Measurements from ENCODE around the gene LRP1B. TPM values are rescaled to one million over a fixed set of nuclear protein-coding genes. Genes with fewer than 3 reads are reported as not detected.
"Not testable (repeated sequence)": the region's sequence is repeated elsewhere in the genome, so short reads cannot be mapped to it uniquely, and the experiment has no call there.

Gene LRP1B
- total RNA-seq, 1 donor from 2014 or later = 8.8 TPM

DNA sequence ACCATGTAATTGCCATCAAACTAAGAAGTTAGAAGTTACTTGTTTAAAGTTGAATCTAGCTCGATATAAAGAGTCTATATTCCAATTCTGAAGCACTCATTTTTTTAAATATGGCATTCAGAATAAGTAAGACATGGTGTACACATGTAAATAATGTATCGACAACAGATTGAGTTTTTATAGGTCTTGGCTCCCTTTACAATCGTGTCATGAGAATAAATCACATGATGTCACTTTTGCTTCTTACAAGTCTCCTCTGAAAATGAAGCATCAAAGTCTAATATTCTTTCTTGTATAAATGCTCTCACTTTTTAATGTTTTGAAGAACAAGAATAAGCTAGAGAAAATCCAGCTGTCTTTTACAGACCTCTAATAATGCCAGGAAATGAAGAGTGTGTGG, 33.1 kb downstream of the LRP1B start:
- no peak for TF ChIP-seq POLR2A (IDR thresholded peaks at IDR 0.05)
- TF ChIP-seq, protein P1, sequence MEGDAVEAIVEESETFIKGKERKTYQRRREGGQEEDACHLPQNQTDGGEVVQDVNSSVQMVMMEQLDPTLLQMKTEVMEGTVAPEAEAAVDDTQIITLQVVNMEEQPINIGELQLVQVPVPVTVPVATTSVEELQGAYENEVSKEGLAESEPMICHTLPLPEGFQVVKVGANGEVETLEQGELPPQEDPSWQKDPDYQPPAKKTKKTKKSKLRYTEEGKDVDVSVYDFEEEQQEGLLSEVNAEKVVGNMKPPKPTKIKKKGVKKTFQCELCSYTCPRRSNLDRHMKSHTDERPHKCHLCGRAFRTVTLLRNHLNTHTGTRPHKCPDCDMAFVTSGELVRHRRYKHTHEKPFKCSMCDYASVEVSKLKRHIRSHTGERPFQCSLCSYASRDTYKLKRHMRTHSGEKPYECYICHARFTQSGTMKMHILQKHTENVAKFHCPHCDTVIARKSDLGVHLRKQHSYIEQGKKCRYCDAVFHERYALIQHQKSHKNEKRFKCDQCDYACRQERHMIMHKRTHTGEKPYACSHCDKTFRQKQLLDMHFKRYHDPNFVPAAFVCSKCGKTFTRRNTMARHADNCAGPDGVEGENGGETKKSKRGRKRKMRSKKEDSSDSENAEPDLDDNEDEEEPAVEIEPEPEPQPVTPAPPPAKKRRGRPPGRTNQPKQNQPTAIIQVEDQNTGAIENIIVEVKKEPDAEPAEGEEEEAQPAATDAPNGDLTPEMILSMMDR (IDR thresholded peaks at IDR 0.05) = no peak
- TF ChIP-seq POLR2AphosphoS5 (IDR thresholded peaks at IDR 0.05; ENCODE audit: insufficient read depth in 1 of 2, low read depth in 1 of 2) = no peak
- Histone ChIP-seq H3K27me3 (no peaks in the 10 kb centered on the region), H3K4me1 (no peaks in the 10 kb centered on the region), H3K4me3 (no peak overlapping the region), H3K9me3 (no peaks in the 10 kb centered on the region), H3K36me3 (no peaks in the 10 kb centered on the region), H3K27ac (no peak overlapping the region)
- intact Hi-C loops (cut with DNase I) = no loop called here
- DNase-seq (ENCODE audit: extremely low spot score in 2 of 2) = no peak

DNA sequence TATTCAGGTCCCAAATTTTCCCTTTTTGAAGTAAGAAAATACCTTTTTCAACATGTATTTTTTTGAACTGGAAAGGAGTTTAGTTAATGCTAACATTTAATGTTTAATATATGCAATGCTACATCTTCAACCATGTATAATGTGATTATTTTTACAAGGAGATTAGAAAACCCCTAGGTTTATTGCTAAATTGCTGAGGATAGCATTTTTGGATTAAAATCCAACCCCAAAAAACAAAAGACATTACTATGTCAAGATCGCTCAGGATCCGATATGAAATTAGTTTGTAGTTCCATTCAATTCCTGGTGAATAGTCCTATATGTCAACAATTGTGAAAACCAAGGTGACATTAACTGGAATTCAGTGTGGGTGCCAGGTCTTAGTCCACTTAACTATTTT, 35.2 kb downstream of the LRP1B start:
- no peak for DNase-seq (ENCODE audit: extremely low spot score in 2 of 2)
- Histone ChIP-seq H3K36me3 (no peaks in the 10 kb centered on the region), H3K27ac (no peak overlapping the region), H3K9me3 (no peaks in the 10 kb centered on the region), H3K4me1 (no peaks in the 10 kb centered on the region), H3K27me3 (no peaks in the 10 kb centered on the region), H3K4me3 (no peak overlapping the region)
- TF ChIP-seq POLR2A (IDR thresholded peaks at IDR 0.05) (no peak), POLR2AphosphoS5 (IDR thresholded peaks at IDR 0.05; ENCODE audit: insufficient read depth in 1 of 2, low read depth in 1 of 2) (no peak)
- TF ChIP-seq, protein P1 (IDR thresholded peaks at IDR 0.05) = no peak
- intact Hi-C loops (cut with DNase I) = no loop called here

DNA sequence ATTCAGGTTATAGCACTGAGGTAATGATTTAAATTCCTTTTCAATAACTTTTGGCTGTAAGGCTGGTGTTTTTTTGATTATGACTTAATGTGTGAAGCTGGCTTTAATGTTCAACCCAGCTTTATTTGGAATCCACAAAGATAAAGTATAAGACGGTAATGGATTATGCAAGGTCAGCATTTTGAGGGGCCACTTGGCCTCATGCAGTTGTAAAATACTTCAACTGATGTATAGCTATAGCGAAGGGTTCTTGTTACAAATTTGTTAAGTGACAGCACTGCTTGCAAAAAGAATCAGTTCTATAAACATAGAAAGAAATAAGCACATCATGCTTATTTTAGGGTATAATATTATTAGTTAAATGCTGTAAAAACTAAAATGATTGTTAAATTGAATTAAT, 36.6 kb downstream of the LRP1B start:
- TF ChIP-seq POLR2A (IDR thresholded peaks at IDR 0.05) = no peak
- TF ChIP-seq POLR2AphosphoS5 (IDR thresholded peaks at IDR 0.05; ENCODE audit: insufficient read depth in 1 of 2, low read depth in 1 of 2) = no peak
- DNase-seq (ENCODE audit: extremely low spot score in 2 of 2) = no peak
- no peaks in the 10 kb centered on the region for H3K36me3 ChIP-seq
- no peaks in the 10 kb centered on the region for H3K9me3 ChIP-seq
- no peak overlapping the region for H3K4me3 ChIP-seq
- no peaks in the 10 kb centered on the region for H3K4me1 ChIP-seq
- H3K27me3 ChIP-seq = no peaks in the 10 kb centered on the region
- intact Hi-C loops (cut with DNase I) = no loop called here
- H3K27ac ChIP-seq = no peak overlapping the region

DNA sequence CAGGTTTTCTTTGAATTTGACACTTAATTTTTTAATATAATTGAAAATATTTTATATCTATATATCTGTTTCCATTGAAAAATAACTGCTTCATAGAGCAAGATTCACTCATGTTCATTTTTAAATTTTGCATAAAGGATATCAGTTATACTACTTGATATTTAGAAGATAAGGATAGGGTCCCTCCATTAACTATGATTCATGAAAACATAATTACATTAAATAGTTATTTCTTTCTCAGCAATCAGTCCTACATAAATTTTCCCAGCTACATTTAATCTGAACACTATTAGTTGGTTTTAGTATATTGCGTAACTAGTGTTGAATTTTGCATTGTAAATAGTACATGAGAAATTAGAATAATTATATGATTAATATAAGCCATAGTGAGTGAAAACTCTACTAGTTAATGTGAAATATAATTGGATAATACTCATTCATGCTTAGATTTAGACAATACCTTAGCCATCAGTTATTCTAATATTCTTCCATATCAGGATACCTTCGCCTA, 42.7 kb downstream of the LRP1B start:
- no peak for TF ChIP-seq POLR2AphosphoS5 (IDR thresholded peaks at IDR 0.05; ENCODE audit: insufficient read depth in 1 of 2, low read depth in 1 of 2)
- no peak for TF ChIP-seq POLR2A (IDR thresholded peaks at IDR 0.05)
- TF ChIP-seq, protein P1 (IDR thresholded peaks at IDR 0.05) = no peak
- H3K27ac ChIP-seq = no peak overlapping the region
- H3K27me3 ChIP-seq = no peaks in the 10 kb centered on the region
- no peaks in the 10 kb centered on the region for H3K36me3 ChIP-seq
- no peaks in the 10 kb centered on the region for H3K9me3 ChIP-seq
- no peak for DNase-seq (ENCODE audit: extremely low spot score in 2 of 2)
- intact Hi-C loops (cut with DNase I) = no loop called here
- H3K4me1 ChIP-seq = no peaks in the 10 kb centered on the region
- no peak overlapping the region for H3K4me3 ChIP-seq

DNA sequence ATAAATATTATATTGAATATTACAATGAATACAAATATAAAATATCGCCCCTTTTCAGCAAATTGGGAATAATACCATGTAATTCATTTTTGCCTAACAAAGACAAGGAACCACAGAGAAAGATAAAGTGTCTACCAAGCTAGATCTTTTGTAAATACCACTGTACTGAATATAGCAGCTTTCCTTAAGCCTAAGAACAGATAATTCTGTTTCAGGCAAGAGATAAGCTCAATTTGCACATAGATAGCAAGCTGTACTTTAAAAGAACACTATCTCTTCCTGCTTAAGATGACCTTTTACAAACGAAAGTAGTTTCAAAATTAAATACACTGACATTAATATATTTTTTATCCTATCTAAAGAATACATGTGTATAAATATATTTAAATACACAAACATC, 43.2 kb downstream of the LRP1B start:
- H3K36me3 ChIP-seq; H3K4me1 ChIP-seq; DNase-seq (ENCODE audit: extremely low spot score in 2 of 2); H3K27me3 ChIP-seq; intact Hi-C loops (cut with DNase I); H3K4me3 ChIP-seq; H3K9me3 ChIP-seq; H3K27ac ChIP-seq: not testable (repeated sequence)

DNA sequence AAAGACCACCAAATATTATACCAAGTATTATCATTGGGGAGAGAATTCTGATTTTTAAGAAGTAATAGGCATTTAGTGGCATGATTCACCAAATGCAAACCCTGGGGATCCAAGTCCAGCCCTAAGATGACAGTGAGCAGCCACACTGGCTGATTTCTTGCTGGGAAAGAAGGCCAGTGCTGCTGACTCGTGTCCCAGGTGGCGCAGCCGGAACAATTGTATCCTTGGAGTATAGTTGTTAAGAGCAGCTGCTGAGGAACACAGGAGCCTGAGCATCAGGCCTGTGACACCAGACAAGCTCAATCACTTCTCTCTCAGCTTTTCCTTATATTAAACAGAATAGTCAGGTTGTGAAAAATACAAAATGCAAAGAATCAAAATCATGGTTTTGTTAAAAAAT, 48.4 kb downstream of the LRP1B start:
- DNase-seq (ENCODE audit: extremely low spot score in 2 of 2) = no peak
- intact Hi-C loops (cut with DNase I) = no loop called here
- Histone ChIP-seq H3K27ac (no peak overlapping the region), H3K4me3 (no peak overlapping the region), H3K27me3 (no peaks in the 10 kb centered on the region), H3K9me3 (no peaks in the 10 kb centered on the region), H3K36me3 (no peaks in the 10 kb centered on the region), H3K4me1 (no peaks in the 10 kb centered on the region)
- TF ChIP-seq POLR2AphosphoS5 (IDR thresholded peaks at IDR 0.05; ENCODE audit: insufficient read depth in 1 of 2, low read depth in 1 of 2) = no peak
- TF ChIP-seq, protein P1 (IDR thresholded peaks at IDR 0.05) = no peak
- no peak for TF ChIP-seq POLR2A (IDR thresholded peaks at IDR 0.05)

All from vagina (tissue), 2 donors.